T-helper 1 cell treated with Interleukin-12 subunit alpha and Interleukin-12 subunit beta and Interleukin-4 antibody, amounts not matched to agents 30 μg/mL and 1 μg/mL, for 36 hours (primary cell): Measurements from ENCODE around the gene RUNX3.
"Not testable (repeated sequence)": the region's sequence is repeated elsewhere in the genome, so short reads cannot be mapped to it uniquely, and the experiment has no call there.

Experiments
- H3K27ac Mint-ChIP-seq: one replicate; pipeline ENCODE4 v1.8.0; 2021; ENCODE audit warnings: mild to moderate bottlenecking, mixed read lengths
- H3K27me3 Mint-ChIP-seq: one replicate; pipeline ENCODE4 v1.8.0; 2021; ENCODE audit warnings: low read depth, mixed read lengths
- H3K36me3 Mint-ChIP-seq: one replicate; pipeline ENCODE4 v1.8.0; 2021; ENCODE audit warnings: low read depth, mixed read lengths
- H3K4me1 Mint-ChIP-seq: one replicate; pipeline ENCODE4 v1.8.0; 2021; ENCODE audit warnings: low read depth, mixed read lengths
- H3K4me3 Mint-ChIP-seq: one replicate; pipeline ENCODE4 v1.8.0; 2021; ENCODE audit warnings: mild to moderate bottlenecking, moderate library complexity, mixed read lengths
- H3K9me3 Mint-ChIP-seq: one replicate; pipeline ENCODE4 v1.8.0; 2021; ENCODE audit warnings: mixed read lengths

The RUNX3 gene

DNA sequence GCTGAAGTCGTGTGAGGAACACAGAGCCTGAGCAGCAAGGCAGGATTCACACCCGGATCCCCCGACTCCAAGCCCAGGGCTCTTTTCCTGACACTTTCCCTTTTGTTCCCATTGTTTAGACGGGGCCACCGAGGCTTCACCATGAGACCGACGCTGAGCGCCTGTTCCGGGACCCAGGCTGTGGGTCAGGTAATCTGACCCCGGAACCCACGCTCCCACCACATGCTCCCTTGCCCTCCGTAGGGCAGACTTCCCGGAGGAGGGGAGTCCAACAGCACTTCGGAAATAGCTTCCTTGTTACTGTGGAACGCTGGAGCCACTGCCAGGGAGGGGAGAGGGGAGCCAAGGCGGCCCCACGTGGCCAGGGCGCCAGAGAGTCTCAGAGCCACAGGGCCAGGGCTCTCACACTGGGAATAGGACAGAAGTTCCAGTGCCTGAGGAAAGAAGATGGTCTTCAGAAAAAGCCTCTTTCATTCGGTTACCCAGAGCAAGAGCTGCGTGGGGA is 18.4 kb downstream of the RUNX3 start:
- H3K27ac Mint-ChIP-seq, result peak overlapping the region; percentile 92
- no peak overlapping the region for H3K4me3 Mint-ChIP-seq
- no peaks in the 10 kb centered on the region for H3K9me3 Mint-ChIP-seq
- H3K27me3 Mint-ChIP-seq, result no peaks in the 10 kb centered on the region
- H3K4me1 Mint-ChIP-seq, result peaks cover 43% of the 10 kb centered on the region
- H3K36me3 Mint-ChIP-seq, result peaks cover 48% of the 10 kb centered on the region

DNA sequence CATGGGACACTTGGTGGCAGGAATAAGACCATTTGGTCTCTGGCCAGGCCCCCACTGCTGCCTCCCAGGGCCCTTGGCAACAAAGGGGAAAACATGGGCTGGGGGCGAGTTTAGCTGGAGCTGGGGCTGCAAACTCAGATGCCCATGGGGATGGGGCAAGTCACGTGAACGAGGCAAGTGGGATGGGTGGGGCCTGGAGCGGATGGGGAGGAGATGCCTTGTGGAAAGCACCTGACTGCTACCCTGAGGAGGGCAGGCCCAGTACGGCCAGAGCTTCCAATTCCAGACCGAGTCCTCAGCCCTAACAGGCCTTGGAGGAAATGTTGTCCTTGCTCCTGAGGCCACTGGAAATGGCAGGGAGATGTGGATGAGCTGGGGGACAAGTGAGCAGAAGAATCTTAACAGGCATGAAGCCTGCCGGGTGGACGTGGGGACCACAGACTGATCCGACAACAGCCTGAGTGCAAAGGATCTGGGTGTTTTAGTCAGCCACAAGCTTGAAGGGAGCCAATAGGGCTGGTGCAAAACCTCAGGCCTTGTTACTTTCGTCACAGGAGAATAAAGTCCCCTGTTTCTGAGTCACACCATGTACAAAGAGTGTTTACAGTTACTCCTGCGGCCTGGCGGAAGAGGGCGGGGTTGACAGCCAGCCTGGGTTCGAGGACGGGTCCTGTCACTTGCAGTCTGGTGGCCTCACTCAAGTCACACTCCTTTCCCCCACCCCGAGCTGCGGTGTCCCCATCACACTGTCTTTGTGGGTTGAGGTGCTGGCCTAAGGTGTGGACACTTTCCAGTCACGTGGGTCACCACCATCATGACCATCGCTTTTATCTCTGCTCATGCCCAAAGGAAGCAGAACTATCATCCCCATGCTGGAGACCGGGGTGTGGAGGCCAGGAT is 19.1 kb downstream of the RUNX3 start:
- H3K36me3 Mint-ChIP-seq, result peaks cover 52% of the 10 kb centered on the region

DNA sequence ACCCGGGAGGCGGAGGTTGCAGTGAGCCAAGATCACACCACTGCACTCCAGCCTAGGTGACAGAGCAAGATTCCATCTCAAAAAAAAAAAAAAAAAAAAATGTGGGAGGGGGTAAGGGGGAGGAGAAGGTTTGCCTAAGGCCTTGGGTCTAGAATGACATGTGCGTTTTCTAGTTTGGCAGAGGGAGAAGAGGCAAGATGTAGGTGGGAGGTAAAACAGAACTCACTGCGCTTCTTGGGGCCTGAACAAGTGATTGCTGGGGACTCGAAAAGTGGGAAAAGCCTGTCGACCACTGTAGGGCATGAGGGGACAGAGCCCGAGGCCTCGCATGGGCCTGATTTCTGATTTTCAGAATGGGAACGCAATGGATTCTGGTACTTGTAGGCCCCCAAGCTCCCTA is 19.9 kb downstream of the RUNX3 start:
- H3K9me3 Mint-ChIP-seq, result no peaks in the 10 kb centered on the region

More for the DNA sequence above, 19.1 kb downstream of the RUNX3 start:
- Mint-ChIP-seq H3K27ac (peak overlapping the region; percentile 92), H3K27me3 (no peaks in the 10 kb centered on the region), H3K9me3 (no peaks in the 10 kb centered on the region), H3K4me3 (peak overlapping the region; percentile 25), H3K4me1 (peaks cover 41% of the 10 kb centered on the region)

DNA sequence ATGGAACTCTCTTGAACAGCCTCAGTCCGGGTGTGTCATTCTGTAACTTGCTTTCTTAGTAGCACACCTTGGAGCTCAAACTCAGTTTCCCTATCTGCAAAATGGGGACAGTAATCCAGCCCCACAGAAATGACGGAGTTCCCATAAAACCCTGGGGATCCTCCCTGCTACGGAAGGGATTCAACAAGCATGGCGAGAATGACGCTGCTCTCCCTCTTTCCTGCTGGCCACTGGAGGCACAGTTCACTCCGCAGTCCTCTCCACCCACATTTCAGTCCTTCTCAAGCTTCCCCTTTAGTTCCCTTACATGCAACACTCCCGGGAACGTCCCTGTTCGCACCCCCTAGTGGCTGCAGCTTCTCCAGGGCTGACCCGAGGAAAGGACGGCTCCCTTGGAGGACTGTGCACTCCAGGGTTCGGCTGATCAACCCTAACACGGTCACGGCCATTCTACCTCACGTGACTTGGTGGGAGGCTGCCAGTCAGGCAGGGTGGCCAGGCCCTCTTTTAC is 20.6 kb downstream of the RUNX3 start:
- Mint-ChIP-seq H3K4me3 (no peak overlapping the region), H3K27ac (peak overlapping the region; percentile 45), H3K4me1 (peaks cover 34% of the 10 kb centered on the region), H3K9me3 (no peaks in the 10 kb centered on the region), H3K27me3 (no peaks in the 10 kb centered on the region), H3K36me3 (peaks cover 47% of the 10 kb centered on the region)

More for the DNA sequence above, 19.9 kb downstream of the RUNX3 start:
- H3K36me3 Mint-ChIP-seq, result peaks cover 50% of the 10 kb centered on the region
- H3K4me3 Mint-ChIP-seq, result no peak overlapping the region
- peaks cover 38% of the 10 kb centered on the region for H3K4me1 Mint-ChIP-seq
- no peaks in the 10 kb centered on the region for H3K27me3 Mint-ChIP-seq
- H3K27ac Mint-ChIP-seq, result peak overlapping the region; percentile 67

DNA sequence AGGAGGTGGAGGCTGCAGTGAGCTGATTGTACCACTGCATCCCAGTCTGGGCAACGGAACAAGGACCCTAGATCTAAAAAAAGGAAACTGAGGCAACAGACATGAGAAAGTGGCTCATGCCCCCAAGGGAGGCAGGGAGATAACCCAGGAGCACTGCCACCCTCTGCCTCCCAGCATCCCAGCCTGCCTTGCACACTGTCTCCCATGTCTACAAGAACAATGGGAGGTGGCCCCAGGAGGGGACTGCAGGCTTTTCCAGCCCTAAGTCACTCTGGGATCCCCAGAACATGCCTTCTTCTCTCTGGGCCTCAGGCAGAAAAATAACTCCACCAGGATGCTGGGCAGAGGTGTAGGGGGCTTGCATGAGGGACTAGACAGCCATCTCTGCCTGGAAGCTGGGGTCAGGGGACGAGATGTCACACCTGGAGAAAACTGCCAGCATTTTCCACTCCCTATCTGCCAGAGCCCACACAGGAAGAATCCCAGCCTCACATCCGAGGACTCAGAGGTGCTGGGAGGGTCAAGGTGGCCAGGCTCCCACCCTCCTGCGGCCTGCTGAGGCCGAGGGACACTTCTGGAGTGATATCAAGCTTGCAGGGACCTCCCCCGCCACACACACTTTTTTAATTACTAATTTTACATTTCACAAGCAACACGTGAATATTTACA is 21.4 kb downstream of the RUNX3 start:
- Mint-ChIP-seq H3K36me3 (peaks cover 51% of the 10 kb centered on the region), H3K4me3 (no peak overlapping the region), H3K27me3 (no peaks in the 10 kb centered on the region), H3K27ac (no peak overlapping the region), H3K9me3 (no peaks in the 10 kb centered on the region), H3K4me1 (peaks cover 34% of the 10 kb centered on the region)

DNA sequence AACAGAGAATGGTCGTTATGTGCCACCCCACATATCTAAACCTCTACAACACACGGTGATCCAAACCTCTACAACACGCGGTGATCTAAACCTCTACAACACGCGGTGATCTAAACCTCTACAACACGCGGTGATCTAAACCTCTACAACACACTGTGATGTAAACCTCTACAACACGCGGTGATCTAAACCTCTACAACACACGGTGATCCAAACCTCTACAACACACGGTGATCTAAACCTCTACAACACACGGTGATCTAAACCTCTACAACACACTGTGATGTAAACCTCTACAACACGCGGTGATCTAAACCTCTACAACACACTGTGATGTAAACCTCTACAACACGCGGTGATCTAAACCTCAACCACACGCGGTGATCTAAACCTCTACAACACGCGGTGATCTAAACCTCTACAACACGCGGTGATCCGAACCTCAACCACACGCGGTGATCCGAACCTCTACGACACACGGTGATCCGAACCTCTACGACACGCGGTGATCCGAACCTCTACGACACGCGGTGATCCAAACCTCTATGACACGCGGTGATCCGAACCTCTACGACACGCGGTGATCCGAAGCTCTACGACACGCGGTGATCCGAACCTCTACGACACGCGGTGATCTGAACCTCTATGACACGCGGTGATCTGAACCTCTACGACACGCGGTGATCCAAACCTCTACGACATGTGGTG is 22.3 kb downstream of the RUNX3 start:
- not testable (repeated sequence) for H3K27ac Mint-ChIP-seq, H3K4me3 Mint-ChIP-seq, H3K9me3 Mint-ChIP-seq, H3K27me3 Mint-ChIP-seq
- H3K4me1 Mint-ChIP-seq, result peaks cover 33% of the 10 kb centered on the region
- H3K36me3 Mint-ChIP-seq, result peaks cover 52% of the 10 kb centered on the region

DNA sequence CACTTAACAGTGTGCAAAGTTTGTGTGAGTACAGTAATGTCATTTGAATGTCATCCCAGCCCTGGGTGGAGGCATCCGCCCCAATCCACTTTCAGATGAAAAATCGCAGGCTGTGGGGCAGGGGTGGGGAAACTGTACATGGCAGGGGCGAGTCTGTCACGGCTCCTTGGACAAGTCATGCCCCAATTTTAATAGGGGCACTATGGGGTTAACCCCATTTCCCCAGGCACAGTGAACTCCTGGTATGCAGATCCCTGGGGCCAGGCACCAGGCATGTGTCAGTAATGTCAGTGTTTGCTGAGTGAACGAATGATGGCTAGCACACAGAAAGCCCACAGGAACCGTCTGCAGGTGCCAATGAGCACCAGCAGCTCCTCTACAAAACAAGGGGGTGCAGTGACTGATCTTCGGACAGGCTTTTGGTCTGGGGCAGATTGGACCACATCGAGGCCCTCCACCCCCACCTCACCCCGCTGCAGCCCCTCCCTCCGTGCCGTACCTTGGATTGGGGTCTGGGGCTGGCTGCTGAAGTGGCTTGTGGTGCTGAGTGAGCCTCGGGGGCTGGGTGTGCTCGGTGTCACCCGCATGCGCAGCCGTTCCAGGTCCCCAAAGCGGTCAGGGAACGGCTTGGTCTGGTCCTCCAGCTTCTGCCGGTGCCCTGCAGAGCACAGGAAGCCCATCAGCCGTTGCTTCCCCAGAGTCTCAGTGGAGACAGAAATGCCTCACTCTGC is 23.2 kb downstream of the RUNX3 start:
- H3K27me3 Mint-ChIP-seq, result no peaks in the 10 kb centered on the region
- no peaks in the 10 kb centered on the region for H3K9me3 Mint-ChIP-seq
- H3K4me1 Mint-ChIP-seq, result peaks cover 26% of the 10 kb centered on the region
- no peak overlapping the region for H3K4me3 Mint-ChIP-seq
- H3K27ac Mint-ChIP-seq, result no peak overlapping the region
- peaks cover 52% of the 10 kb centered on the region for H3K36me3 Mint-ChIP-seq

DNA sequence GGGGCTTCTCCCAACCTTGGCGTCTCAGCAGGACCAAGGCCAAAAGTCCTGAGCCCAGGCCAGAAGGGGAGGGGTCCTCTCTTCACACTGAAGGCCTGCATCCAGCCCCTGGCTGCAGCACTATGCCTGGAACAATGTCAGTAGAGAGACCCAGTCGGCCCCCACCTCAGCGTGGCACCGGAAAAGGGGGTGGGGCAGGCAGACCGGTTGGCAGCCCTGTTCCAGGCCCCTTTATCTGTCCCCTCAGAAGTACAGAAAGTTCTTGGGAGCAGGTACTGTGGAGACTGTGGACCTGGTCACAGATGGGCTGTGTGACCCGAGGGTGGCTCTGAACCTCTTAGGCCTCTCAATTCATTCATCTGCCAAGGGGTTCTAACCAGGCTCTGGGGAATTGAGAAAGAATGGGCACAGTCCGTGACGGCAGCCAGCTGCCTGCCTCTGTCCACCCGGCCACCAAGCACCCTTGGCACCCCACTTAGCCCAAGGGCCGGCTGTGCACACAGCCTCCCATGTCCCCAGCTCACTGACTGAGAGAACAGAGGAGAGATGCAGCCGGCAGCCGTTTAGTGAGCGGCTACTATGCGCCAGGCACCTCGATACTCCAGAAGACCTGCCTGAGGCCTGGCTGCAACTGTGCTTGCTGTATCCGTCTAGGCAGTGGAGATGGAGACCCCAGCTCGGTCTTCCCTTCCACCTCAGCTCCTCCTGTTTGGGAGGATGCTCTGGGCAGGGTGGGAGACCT is 23.9 kb downstream of the RUNX3 start:
- Mint-ChIP-seq H3K4me1 (peaks cover 20% of the 10 kb centered on the region), H3K4me3 (no peak overlapping the region), H3K27ac (no peak overlapping the region), H3K27me3 (no peaks in the 10 kb centered on the region), H3K36me3 (peaks cover 53% of the 10 kb centered on the region), H3K9me3 (no peaks in the 10 kb centered on the region)

DNA sequence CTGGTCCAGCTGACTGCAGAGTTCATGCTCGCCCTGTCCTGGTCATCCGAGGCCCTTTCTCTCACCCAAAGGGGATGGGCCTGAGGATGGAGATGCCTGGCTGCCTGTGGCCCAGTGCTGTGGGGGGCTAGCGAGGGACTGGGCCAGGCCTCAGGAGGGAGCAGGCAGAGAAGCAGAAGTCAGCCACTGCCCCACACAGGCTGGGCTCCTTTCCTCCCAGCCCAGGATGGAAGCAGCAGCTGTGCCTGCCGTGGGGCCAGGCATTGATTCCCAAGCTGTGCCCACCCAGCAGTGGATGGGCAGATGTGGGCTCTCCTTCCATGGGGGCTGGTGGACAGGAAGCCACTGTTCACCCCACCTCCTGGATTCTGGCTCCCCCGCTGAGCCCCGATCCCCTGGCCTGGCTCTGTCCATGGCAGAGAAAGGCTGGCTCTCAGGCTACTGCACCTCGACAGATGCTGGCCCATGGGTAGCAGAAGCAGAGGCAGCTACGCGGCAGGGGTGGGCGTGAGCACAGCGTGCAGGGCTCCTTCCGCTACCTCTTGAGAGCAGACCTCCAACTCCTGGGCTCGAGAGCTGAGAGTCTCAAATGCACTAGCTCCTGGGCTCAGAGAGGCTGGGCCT is 24.6 kb downstream of the RUNX3 start:
- Mint-ChIP-seq H3K27ac (no peak overlapping the region), H3K9me3 (no peaks in the 10 kb centered on the region), H3K27me3 (no peaks in the 10 kb centered on the region), H3K4me3 (no peak overlapping the region), H3K36me3 (peaks cover 51% of the 10 kb centered on the region), H3K4me1 (peaks cover 15% of the 10 kb centered on the region)

DNA sequence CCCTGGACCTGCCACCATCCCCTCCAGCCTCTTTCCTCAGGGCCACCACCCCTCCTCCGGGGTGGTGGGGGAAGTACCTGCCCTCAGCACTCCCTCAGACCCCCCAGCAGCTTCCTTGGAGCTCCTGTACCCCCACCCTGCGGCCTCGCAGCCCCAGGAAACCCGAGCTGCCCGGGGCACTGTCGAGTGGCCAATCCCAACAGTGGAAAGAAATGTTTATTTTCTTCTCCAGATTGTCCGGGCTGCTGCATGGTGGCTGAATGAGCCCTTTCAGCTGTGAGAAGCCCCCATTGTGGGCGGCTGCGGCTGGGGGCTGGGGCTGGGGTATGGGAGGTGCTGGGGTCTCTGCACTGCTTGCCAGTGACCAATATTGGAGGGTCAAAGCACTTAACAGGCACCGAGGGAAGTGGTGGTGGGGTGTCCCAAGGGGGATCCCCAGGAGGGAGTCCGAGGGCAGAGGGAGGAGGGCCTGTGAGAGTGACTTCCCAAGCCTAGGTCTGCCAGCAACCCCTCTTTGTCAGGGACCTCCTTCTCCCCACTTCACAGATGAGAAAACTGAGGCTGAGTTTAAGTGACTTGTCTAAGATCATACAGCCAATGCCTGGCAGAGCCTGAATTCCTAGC is 25.2 kb downstream of the RUNX3 start:
- H3K9me3 Mint-ChIP-seq, result no peaks in the 10 kb centered on the region
- peaks cover 17% of the 10 kb centered on the region for H3K4me1 Mint-ChIP-seq
- H3K27me3 Mint-ChIP-seq, result no peaks in the 10 kb centered on the region
- H3K36me3 Mint-ChIP-seq, result peaks cover 55% of the 10 kb centered on the region
- no peak overlapping the region for H3K27ac Mint-ChIP-seq
- H3K4me3 Mint-ChIP-seq, result no peak overlapping the region

DNA sequence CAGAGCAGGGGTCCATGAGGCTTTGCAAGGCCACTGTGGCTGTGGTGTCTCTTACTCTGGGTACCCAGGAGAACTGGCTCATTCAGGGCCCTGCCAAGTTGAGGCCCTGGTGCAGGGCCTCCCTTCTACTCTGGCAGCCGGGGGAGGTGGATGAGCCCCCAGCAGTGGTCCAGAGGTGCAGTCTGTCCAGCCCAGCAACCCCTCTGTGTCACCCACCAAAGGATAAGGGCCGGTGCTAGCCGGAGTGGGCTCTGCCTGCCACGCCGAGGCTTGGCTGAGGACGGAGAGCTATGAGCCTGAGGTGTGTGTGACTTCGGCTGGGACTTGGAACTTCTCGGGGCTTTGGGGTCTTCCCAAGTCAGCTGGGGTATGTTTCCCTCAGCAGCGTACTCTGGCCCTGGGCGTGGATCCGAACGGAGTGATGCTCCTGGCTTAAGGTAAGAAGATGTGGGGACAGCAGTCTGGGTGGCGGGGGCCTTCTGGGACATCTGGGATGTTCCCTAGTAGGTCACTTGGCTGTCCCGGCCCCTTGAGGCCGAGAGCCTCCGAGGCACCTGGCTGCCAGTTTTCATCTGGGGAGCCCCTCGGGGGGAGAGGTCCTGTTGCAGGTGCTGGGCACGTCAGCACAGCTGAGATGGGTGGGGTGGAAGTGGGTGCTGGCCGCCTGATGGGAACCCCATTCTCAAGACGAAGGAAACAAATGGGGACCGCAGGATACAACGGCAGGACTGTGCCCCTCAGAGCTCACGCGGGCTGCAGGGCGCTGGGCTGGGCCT is 25.9 kb downstream of the RUNX3 start:
- Mint-ChIP-seq H3K27ac (no peak overlapping the region), H3K36me3 (peaks cover 51% of the 10 kb centered on the region), H3K9me3 (no peaks in the 10 kb centered on the region), H3K4me1 (peaks cover 19% of the 10 kb centered on the region), H3K4me3 (no peak overlapping the region), H3K27me3 (no peaks in the 10 kb centered on the region)

DNA sequence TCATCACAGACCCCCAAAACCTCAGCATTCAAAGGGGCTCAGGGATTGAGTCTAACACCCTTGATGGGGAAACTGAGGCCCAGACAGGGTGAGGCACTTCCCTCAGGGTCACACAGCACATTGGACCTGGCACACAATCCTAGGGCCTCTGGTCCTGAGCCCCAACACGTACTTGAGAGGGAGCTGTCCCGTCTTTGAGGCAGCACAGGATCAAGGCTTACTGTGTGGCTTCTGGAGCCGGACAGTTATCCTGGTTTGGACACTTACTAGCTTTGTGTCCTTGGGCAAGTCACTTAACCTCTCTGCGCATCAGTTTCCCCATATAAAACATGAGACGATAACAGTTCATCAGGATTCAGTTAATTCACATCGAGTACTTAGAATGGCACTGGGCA is 26.5 kb downstream of the RUNX3 start:
- Mint-ChIP-seq H3K36me3 (peaks cover 48% of the 10 kb centered on the region), H3K4me3 (no peak overlapping the region), H3K9me3 (no peaks in the 10 kb centered on the region), H3K27me3 (no peaks in the 10 kb centered on the region), H3K4me1 (peaks cover 22% of the 10 kb centered on the region), H3K27ac (no peak overlapping the region)
